HG03060 (cell line): ENCODE results near the gene MARCO.
"Not testable (repeated sequence)": the region's sequence is repeated elsewhere in the genome, so short reads cannot be mapped to it uniquely, and the experiment has no call there.

ENCODE experiments used
- ATAC-seq: cut with Tn5 transposase; IDR thresholded peaks from one replicate; pipeline ENCODE4 v1.9.1; 2021; ENCODE audit warnings: low read depth, moderate number of reproducible peaks; ENCODE audit not compliant: unreplicated experiment

MARCO gene

DNA sequence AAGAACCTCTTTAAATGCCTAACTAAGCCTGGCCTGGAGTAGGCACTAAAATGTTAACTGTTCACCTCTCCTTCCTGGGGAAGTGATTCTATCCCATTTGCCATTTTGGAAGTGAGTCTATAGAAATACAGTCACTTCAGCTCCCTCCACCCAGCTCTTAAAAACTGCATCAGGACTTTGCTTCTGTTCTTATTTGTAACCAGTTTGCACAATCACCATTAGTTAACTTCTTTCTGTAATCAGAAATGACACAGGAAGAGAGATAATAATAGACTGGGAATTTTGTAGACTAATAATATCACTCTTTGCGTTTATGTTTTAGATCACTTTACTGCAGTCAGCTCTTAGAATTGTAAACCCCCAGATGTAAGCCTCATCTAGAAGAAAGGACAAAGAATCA, 16.0 kb upstream of the MARCO start:
- no peak for ATAC-seq

DNA sequence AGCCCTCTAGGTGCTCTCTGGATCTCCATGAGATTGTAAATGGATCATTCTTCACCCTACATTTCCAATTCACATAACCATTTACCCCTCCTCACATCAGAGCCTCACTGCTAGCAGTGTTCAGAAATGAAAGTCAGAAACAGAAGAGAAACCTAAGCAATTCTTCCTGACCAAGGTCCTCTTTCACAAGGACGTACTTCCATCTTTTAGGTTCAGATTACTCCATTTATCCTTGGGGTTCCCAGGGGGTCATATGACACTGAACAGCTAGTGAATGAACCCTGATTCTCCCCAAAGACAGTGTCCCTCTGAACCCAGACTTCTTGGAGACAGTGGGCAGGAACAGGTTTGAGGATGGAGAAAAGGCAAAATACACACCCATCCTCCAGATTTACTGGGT, 12.9 kb upstream of the MARCO start:
- no peak for ATAC-seq

DNA sequence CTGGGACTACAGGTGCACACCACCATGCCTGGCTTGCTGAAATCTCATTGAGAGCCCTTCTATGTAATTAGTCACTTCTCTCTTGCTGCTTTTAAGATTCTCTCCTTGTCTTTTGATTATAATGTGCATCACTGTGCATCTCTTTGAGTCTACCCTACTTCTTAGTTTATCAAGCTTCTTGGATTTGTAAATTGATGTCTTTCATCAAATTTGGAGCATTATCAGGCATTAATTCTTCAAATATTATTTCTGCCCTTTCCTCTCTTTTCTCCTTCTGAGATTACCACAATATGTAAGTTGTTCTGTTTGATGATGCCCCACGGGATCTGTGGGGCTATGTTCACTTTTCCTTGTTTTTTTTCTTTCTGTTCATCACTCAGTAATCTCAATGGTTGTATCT, 9.0 kb upstream of the MARCO start:
- ATAC-seq: no peak

DNA sequence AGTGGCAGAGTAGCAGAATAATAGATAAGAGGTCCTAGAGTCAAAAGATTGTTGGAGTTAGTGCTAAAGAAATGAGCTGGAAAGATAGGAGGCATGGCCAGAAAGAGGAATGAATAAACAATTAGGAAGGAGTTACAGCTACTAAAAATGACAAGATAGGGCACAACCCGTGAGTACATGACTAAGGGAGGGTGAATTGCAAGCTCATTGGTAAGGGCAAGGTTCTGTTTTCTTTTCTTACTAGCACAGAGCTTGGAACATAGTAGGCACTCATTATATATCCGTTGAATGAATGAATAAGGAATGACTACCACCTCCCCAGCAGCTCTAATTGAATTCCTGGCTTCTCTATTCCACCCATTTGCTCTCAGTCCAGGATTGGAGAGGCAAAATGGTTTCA, 5.7 kb upstream of the MARCO start:
- ATAC-seq: no peak

DNA sequence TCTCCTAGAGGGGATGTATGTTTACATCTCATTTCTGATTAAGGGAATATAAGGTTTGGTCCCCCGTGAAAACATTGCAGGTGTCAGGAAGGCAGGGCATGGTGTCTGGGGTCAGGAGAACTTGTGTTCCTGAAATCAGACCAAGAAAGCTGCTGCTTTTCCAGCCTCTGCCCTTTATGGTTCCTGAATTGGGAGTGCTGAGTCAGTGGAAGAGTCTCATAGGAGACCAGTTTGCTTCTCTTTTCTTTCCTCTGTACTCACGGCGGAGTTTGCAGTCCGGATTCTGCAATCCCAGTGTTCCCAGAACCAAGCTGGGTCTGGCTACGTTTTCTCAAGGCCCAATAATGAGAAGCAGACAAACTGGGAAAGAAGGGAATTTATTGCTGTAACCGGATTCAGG, 5.1 kb upstream of the MARCO start:
- ATAC-seq: no peak

DNA sequence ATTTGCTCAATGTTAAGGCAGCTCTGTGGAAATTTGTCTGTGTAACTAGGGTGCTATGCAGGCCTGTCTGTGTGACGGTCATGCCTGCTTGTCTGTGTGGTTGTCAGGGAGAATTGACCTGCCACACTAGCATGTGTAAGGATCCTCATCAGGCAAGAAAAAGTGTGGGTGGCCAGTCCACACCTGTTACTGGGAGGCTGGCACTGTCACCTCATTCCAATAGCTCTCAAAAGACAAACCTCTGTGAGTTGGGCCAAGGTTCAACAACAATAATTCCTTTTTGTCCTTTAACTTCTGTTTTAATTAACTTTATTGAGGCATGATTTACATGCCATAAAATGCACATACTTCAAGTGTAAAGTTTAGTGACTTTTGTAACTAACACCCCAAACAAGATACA, 4.2 kb upstream of the MARCO start:
- ATAC-seq: no peak

DNA sequence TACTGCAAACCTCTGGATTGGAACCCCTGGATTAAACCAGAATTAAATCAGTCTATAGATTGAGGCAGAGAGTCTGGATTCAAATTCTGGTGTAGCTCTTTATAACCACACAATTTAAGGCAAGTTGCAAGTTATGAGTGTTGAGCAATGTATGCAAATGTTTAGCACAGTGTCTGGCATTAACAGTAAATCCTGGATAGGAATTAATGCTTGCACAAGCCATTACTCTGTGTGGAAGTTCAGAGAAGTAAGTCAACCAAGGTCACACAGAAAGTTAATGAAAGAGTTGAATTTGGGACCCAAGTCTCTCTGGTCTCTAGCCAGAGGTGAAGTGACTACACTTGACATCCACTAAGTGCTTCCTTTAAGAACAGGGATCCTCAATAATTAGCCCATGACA, 2.0 kb upstream of the MARCO start:
- ATAC-seq: no peak

DNA sequence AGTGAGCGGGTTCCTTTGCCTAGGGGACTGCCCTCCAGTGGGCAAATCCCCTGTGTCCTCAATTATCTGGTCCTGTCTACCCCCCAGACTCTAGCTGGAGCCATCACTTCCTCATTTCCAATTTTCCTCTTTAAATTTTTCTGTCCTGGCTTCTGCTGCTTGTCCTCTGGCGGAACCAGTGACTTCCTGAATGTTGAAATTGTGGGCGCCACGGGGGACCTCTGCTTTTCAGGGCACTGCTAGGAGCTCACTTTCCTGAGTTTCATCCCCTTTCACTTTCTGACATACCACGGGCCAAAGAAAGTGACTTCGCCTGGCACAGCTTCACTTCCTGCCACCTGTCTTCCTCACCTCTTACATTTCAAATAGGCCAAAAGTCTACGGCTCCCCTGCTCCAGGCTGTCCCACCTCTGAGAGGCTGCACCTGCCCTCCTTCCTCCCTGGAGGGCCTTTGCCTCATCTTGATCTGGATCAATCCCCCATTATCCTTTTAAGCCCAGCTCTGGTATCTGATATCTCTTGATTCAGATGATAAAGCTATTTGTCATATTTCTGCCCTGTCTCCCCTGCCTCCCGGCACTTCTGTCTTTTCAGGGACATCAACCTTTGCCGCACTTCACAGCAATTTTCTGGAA, 1.4 kb upstream of the MARCO start:
- no peak for ATAC-seq

DNA sequence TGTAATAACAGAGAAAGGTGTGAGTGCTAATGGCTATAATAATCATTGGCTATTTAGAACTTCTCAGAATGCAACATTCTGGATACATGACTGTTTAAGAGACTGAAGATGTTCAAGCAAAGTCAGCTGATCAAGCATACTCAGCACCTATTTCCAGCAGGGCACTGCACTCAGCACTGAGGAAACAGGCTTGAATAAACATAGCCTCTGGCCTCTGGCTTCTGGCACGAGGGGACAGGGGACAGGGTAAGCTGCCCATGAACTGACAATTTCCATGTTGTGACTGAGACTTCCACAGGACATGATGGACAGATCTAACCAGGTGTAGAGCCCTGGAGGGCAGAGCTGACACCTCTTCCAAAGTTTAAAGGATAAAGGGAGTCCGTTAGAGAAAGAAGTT, 1.3 kb downstream of the MARCO start:
- ATAC-seq: no peak

DNA sequence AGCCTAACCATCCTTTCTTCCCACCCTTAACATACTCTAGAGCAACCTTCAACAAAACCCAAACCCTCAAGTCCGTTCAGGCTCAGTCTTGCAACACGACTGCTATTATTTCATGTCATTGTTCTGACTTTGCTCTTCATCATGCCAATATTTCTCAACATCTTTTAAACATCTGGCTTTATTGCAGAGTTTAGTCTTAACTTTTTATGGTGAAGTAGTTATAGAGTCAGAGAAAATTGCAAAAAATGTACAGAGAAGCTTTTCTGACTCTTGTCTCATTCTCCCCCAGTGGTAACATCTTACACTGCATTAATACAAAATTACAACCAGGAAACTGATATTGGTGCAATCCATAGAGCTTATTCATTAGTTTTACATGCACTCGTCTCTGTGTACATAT, 3.9 kb downstream of the MARCO start:
- ATAC-seq: no peak

DNA sequence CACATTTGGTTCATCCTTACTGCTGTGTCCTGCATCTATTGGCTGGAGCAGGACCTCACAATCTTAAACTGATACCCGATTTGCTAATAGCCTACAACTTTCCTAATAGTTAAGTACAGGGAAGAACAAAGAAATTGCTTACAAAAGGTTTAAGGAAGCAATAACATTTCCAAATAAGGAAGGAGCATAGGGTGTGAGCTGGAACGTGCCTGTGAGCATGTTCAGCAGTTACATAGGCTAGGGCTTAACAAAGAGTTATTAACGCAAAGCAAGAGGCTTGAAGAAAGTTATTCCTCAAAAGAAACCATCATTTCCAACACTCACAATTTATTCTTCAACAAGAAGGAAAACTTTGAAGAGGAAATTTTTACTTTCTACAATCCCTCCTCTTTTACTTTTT, 6.3 kb downstream of the MARCO start:
- not testable (repeated sequence) for ATAC-seq

DNA sequence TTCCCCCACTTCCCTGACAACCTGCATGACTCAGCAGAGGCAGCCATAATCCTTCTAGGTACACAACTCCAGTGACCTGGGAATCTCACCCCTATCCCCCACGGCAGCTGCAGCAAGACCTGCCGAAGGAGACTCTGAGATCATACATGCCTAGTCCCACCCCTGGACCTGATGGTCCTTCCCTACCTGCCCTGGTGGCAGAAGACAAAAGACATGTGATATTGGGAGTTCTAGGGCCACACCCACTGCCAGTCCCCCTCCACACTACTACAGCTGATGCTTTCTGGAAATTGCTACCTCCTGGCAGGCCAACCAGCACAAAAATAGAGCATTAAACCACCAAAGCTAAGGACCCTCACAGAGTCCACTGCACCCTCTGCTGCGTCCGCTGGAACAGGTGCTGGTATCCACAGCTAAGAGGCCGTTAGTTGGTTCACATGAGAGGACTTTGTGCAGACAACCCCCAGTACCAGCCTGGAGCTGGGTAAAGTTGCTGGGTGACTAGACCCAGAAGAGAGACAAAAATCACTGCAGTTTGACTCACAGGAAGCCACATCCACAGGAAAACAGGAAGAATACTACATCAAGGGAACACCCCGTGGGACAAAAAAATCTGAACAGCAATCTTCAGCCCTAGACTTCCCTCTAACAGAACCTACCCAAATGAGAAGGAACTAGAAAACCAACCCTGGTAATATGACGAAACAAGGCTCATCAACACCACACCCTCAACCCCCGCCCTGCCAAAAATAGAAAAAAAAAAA, 12.5 kb downstream of the MARCO start:
- ATAC-seq: no peak

DNA sequence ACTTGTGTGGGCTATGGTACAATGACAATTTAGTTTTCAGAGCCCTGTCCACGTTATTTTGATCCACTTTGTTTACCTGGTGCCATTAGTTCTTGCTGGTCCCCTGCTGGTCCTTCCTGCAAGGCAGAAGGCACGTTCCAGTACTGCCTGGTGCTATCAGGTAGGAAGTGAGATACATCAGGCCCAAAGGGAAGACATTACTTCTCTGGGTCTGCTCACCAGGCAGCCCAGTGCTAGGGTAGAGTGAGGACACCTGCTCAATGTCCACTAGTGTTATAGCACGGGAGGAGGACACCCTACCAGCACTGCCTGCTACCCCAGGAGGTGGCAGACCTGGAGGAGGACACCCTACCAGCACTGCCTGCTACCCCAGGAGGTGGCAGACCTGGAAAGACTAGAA, 23.7 kb downstream of the MARCO start:
- ATAC-seq: no peak

DNA sequence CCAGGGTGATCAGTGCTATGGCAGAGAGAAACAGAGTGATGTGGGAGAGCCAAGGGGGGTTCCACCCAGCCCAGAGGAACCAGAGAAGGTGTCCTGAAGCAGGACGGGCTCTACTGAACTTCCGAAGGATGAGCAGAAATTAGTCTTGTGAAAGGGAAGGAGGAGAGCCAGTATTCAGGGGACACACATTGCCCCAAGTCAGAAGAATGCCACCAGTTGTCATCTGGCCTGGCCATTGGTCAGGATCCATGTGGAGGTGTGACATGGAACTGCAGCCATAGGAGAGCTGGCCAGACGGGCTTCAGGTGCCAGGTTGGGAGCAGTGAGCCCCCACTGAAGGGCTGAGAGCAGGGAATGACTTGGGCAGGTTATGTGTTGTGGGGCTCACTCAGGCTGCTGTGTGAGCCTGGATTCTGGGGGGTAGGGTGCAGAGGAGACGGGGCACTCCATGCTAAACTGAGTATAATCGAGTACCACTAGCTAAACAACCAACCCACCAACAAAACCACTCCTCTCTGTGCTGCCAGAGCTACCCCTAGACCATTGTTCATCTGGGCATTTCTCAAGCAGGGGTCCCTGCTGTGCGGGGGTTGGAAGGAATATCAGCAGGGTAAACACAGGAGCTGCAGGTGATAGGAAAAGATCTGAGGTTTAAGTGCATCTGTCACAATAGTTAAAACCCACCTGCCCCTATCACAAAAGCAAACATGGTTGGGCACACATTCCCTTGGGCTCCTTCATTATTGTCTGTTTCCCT, 25.3 kb downstream of the MARCO start:
- no peak for ATAC-seq

DNA sequence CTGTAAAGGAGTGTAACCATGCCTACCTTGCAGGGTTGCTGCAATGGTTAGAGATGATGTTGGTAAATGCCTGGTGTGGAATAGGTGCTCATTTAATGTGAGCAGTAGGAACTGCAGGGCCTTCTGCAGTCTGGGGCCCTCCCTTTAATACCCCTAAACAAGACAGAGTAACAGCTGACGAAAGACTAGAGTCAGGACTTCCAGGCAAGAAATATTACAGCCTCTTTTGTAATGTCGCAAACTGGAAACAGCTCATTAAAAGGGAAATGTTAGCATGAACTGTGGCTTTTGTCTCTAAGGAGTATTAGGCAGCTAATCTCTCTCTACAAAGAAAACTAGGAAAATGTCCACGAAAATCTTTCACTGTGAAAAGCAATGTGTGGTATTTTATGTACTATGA, 26.0 kb downstream of the MARCO start:
- no peak for ATAC-seq

DNA sequence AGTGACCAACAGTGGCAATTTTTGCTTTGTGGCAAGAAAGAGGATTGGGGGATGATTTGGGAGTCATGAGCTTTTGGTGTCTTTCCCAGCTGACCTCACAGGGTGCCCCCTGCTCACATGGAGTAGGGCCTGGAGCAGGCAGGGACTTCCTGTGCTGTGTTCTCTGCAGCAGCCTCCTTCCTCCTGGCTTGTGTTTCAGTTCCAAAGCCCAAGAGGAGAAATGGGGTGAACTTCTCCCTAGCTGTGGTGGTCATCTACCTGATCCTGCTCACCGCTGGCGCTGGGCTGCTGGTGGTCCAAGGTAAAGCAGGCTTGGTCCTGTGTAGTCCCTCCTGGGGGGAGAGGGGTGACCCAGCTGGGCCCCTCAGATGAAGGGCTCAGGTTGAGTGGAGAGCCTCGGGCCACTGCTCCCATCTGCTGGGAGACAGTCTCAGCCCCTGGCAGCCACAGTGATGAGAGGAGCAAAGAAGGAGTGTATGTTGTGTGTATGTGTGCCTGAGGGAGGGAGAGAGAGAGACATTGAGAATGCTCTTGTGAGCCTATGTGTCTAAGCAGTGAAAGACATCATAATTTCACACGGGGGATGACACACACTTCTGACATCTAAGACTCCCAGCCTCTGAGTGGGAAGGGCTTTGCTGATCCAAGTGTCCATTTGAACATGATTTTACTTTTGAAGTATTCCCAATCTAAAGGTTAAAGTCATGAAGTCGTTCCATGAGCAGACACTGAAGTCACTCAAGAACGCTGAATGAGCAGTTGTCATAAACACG, 27.2 kb downstream of the MARCO start:
- no peak for ATAC-seq

DNA sequence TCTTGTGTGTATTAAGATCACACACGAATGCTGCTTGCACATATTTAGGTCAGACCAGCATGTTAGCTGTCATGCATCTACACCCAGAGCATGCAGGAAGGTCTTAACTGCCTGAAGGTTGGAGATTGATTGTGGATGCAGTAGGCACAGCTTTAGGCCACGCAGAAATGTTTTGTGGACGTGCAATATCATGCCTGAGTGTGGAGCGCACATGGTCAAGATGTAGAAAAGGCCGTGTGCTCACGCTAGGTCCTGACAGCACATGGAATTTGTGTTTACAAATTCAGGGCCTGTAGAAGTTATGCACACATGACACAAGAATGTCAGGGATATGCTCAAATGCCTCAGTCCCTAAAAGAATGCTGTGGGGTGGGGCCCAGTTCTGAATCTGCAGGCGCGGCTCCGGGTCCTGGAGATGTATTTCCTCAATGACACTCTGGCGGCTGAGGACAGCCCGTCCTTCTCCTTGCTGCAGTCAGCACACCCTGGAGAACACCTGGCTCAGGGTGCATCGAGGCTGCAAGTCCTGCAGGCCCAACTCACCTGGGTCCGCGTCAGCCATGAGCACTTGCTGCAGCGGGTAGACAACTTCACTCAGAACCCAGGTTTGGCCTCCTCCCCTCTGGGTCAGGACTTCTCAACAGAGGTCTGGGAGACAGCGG, 27.9 kb downstream of the MARCO start:
- ATAC-seq: no peak

DNA sequence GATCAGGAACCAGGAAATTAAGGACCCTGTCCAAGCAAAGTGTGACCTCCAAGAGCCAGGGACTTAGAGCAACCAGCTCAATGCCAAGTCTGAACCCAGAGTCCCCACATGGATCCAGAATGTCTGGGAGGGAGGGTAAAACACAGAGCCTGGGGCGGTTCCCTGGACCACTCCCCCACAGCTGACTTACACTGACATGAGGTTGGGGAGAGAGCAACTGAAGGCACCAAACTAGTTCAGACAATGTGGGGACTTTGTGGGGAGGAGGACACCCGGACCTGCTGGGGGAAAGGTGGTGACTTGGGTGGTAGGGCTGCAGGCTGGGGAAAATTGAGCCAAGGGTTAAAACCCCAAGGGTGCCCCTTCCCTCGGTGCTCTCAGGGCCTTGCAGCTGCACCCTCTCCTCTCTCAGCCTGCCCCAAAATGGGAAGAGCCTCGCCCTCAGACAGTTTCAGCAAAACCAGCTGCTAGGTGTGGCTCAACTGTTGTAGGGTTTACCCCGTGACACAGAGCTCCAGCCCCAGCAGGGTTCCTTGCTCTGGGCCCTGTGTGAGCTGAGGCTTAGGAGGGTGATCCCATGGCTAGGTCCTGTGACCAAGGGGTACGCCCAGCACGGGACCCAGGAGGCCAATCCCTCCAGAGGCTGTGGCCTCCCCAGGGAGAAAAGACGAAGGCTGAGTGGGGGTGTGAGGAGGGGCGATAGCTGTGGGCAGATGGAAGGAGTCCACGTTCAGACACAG, 28.6 kb downstream of the MARCO start:
- ATAC-seq: no peak

DNA sequence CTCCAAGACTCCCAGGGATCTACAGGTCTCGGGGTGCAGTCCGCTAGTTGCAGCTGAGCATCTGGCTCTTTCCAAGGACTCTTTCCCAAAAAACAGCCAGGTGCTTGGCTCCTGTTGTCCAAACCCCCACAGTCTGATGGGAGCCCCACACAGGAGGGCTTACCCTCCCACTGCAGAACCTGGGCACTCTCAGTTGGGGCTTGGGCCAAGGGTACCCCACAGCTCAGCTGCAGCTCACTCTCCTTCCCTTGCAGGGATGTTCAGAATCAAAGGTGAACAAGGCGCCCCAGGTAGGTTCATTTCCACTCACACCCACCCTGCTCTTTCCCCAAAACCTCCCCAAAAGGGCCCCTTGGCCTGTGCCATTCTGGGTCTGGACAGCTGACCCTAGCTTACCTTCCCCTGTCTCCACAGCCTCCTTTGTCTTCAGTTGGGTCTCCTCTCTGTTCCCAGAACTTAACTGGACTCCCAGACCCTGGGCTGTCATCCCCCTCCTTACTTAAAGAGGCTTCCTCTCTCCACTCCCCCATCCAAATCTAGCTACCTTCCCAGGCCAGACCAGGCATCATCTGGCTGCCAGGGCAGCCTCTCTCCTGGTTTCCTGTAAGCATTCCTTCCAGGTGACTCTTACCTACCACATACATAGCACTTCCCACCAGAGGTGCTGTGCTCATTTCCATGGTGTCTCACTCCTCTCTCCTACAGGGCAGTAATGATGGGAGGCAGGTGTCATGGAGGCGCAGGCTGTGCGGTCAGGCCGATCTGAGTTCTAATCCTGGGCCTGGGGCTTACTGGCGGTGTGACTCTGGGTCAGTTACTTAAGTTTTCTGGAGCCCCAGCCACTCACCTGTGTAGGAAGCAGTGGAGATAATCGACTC, 29.5 kb downstream of the MARCO start:
- no peak for ATAC-seq
